Loucy (cell line): ENCODE results near the gene NKIRAS1.

Experiments
- CTCF ChIP-seq: fragments of 200-600 bp; sonication (generic); conservative IDR thresholded peaks from 2 replicates; pipeline ENCODE4 v1.5.1; 2014; ENCODE audit warnings: mild to moderate bottlenecking, antibody characterized with exemption, low read length
- EZH2phosphoT487 ChIP-seq: fragments of 200-600 bp; IDR thresholded peaks from 2 replicates; pipeline ENCODE4 v1.6.1; 2018; ENCODE audit warnings: antibody characterized with exemption, mild to moderate bottlenecking, moderate library complexity, borderline replicate concordance

DNA sequence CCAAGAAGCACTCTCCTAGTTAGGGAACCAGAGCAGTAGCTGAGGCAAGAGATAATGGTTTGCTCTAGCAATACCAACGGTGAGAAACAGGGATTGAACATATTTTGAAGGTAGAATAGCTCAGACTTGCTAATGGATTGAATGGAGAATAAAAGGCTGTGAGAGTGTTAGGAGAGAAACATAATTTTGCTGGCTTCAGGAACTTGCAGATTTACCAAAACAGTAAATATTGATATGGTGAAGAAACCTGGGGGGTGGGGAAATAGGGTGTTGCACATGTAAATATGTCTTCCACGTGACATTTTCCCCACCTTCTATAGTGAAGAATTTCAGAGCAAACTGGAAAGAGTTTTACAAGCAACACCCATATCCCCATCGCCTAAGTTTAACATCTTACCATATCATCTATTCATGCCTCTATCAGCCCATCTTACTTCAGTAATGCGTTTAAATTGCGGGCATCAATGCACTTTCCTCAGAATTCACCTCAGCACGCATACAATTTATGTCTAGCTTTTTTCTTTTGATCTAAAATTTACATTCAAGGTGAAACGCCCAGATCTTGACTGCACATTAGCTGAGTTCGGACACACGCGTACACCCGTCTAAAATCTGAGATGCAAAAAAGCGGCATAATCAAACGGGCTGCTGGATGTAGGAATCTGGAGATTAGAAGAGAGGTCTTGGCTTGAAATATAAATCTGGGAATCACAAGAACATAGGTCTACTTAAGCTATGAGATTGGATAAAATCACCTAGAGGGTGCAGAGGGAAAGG, 27.4 kb upstream of the NKIRAS1 start:
- TF ChIP-seq CTCF (no peak), EZH2phosphoT487 (no peak)
